Stimulated activated CD8-positive, alpha-beta memory T cell treated with anti-CD3 and anti-CD28 coated beads, Interleukin-7, amount 100 ng/mL, for 48 hours (primary cell): ENCODE measurements around the gene NKIRAS1.
"Not testable (repeated sequence)": the region's sequence is repeated elsewhere in the genome, so short reads cannot be mapped to it uniquely, and the experiment has no call there.

Experiments used
- DNase-seq, 2 donors: peaks; one replicate each; pipeline ENCODE4 v3.0.0-alpha.2; 2020; ENCODE audit warnings: low read depth in 1 of 2; ENCODE audit errors: extremely low read depth in 1 of 2

Gene NKIRAS1

DNA sequence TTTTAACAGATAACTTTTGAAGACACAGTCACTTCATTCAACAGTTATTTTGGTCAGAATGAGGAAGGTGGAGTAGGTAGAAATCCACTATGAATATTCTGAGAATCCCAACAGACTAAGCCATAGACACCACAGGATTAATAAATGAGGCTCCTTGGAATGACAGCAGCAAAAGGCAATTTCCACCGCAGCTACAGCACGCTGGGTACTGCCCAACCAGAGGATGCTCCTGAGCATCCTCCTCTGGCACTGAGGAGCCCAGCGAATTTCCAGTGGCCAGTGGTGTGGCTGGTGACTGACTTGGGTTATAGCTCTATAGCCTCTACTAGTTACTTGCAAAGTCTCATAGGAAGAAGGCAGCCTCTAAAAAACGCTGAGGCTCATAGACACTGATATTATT is 24.6 kb upstream of the NKIRAS1 start:
- DNase-seq: no peak

DNA sequence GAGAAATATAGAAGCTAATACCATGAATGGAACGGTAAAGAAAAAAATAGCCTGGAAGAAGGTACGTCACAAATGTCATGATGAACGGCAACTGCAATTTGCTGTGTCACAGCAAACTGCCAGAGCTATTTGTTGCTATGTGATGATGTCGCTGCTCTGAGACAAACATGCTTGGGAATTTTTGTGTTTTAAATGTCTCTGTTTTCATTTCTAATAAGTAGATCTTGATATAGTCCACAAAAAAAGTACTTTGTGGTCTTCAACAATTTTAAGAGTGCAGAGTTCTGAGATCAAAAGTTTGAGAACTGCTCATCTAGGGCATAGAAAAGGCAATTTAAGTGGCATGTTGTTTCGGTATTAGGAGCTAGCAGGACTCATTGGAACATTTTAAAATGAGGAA is 24.0 kb upstream of the NKIRAS1 start:
- no peak for DNase-seq

DNA sequence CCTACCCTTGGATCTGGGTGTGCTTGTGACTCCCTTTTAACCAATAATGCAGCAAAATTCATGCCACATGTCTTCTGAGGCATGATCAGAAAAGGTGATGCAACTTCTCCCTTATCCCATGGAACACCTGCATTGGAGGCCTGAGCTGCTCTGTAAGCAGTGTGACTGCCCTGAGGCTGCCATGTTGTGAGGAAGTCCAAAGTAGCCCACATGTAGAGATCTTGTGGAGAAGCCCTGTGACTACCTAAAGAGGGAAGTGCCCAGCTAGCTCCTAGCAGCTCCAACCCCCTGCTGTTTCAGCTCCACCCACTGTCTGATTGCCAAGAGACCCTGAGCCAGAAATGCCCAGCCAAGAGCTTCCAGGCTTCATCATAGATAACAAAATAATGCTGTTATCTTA is 21.9 kb upstream of the NKIRAS1 start:
- DNase-seq: no peak

DNA sequence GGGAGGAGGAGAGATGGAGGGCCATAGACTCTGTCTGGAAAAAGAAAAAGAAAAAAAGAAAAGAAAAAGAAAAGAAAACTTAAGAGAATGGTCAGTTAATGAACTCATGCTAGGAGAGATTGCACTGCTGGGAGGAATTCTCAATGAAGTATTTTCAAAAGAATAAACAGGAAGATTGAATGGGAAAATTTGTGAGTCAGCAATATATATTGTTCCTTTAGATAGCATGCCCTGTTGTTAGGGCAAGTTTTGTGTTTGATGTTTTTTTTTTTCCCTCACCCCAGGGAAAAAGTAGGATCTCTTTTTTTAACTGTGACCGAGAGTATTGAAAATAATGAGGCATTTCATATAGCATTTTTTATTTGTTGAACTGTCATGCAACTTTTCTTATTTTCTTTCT is 20.5 kb upstream of the NKIRAS1 start:
- no peak for DNase-seq

DNA sequence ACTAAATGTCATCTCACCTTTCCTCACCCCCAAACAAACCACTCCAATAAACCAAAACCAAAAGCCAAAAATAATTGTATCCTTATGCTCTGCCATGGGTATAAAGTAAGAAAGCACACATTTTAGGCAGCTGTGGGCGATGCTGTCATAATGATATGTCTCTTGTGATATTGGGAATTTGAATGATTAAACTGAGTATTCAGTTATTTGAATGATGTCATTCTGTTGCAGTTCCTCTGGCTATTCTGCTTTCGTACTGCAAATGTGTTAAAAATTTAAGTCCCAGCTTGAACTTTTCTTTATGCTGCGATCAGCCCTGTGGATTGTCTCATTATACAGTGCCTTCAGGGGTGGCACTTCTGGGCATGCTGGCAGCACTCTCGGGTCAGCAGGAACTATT is 17.5 kb upstream of the NKIRAS1 start:
- no peak for DNase-seq

DNA sequence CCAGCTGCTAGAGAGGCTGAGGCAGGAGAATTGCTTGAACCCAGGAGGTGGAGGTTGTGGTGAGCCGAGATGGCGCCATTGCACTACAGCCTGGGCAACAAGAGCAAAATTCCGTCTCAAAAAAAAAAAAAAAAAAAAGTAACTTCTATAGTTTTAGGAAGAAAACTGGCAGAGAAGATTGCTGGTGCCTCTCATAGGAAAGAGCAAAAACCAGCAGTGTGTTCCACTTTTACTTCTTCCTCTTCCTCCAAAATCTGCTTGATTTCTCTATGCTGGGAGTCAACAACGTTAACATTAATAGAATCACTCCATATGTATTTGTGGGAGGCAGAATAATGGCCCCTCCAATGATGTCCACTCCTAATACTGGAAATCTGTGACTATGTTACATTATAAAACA is 15.8 kb upstream of the NKIRAS1 start:
- no peak for DNase-seq

DNA sequence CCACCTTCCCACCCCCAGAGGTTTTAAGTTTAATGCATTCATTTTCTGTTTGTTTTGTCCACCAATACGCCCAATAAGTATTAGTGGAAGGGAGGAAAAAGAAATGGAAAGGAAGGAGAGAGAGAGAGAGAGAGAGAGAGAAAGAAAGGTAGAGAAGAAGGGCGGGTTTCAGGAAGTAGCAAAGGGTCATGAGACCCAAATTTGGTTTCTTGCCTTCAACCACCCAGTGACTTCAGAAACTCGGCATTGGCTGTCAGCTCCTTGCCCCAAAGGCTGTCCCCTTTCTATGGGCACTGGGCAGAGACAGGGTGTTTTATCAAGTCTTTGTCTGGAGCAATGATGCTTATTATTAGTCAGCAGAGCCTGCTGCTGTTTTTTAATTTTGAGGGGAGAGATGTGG is 14.8 kb upstream of the NKIRAS1 start:
- no peak for DNase-seq

DNA sequence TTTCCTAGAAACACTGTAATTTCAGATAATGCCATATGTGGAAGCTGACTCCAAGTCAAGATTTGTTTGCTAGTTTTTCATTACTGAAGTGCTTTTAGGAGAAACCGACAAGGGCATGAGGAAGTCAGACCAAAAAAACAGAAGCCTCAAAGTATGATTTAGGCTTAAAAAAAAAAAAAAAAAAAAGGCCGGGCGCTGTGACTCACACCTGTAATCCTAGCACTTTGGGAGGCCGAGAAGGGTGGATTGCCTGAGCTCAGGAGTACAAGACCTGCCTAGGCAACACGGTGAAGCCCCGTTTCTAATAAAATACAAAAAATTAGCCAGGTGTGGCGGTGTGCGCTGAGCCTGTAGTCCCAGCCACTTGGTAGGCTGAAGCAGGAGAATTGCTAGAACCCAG is 11.7 kb upstream of the NKIRAS1 start:
- no peak for DNase-seq

DNA sequence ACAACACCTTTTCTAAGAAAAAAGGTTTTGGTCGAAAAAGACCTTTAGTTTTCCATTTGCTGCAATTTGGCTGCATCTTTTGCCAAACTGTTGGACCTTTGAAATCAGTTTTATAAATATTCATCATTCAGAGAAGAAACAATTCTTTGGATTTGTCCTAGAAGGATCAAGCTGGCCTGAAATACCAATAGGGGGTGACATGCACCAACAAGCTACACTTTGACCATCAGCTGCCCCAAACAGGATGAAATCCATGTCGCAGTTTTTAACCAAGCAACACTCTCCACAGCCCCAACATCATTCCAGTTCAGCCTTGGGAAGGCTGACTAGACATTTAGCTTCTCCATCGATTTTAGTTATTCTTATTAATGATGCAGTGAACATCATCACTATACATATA is 9.9 kb upstream of the NKIRAS1 start:
- DNase-seq: no peak

DNA sequence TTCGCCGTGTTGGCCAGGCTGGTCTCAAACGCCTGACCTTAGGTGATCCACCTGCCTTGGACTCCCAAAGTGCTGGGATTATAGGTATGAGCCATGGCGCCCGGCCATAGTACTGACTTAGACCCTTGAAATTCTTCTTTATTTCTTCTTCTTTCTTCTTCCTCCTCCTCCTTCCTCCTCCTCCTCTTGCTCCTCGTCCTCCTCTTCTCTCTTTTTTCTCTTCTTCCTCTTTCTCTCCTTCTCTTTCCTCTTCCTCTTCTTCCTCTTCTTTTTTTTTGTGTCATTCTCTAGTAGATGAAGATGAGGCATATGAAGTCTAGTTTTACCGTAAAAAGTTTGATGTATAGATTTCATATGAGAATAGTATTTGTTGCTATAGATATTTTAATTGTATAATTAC is 9.5 kb upstream of the NKIRAS1 start:
- no peak for DNase-seq

DNA sequence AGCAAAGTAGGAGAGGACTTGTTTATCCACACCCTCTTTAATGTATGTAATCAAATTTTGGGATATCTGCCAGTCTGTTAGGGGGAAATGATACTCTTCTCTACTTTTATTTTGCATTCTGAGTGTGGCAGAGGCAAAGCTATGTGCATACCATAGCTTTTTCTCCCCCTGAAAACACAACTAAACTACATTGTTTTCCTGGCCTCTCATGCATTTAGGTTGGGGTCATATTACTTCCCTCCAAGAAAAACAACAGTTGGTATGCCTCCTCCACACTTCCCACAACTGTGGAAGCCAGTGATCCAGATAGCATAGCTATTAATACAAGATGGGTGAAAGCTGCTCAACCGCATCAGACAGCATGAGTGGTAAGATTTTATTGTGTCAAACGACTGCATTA is 7.0 kb upstream of the NKIRAS1 start:
- DNase-seq: no peak

DNA sequence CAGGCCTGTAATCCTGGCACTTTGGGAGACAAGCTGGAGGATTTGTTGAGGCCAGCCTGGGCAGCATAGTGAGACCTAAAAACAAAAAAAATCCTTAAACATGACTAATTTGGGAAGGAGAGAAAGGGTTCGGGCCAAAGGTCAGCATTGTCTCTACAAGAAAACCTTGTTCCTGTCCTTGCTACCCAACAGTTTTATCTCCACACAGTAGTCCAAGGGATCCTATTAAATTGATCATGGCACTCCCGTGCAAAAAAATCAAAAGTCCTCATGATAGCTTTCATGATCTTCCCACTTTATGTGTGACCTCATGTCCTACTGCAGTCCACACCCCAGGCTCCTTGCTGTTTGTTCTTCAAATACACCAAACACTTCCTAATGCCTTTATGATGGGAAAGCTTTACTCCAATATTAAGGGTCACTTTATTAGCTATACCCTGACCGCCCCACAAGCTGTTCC is 4.3 kb upstream of the NKIRAS1 start:
- no peak for DNase-seq

DNA sequence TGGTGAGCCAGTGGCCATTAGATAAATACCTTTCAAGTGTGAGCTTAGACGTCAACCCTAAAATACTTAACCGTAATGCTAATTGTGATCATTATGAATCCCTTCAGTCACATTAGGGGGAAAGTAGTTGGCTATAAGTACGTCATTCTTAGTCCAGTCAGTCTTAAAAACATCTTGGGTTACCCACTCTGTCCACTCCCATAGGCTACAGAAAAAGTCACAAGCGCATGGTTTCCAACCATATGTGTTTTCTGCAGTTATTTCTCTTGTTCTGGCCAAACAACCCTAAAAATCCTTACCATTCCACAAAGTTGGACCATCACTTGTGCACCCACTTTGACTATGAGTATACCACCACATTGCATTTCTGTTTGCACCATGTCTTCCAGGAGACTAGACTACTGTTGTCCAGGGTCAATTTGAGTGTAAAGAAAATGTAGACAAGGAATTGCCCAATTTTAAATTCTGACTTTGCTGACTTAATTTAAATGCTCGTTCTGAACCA is 3.4 kb upstream of the NKIRAS1 start:
- no peak for DNase-seq

DNA sequence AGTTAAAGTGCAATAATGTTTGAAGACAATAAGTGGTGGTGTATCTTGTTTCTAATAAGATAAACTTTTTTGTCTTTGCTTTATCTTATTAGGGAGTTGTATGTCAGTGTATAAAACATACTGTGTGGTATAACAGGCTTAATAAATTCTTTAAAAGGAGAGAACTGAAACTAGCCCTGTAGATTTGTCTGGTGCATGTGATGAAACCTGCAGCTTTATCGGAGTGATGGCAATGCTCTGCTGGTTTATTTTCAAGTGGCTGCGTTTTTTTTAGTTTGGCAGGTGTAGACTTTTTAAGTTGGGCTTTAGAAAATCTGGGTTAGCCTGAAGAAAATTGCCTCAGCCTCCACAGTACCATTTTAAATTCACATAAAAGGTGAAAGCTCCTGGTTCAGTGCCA is 2.8 kb upstream of the NKIRAS1 start:
- no peak for DNase-seq

DNA sequence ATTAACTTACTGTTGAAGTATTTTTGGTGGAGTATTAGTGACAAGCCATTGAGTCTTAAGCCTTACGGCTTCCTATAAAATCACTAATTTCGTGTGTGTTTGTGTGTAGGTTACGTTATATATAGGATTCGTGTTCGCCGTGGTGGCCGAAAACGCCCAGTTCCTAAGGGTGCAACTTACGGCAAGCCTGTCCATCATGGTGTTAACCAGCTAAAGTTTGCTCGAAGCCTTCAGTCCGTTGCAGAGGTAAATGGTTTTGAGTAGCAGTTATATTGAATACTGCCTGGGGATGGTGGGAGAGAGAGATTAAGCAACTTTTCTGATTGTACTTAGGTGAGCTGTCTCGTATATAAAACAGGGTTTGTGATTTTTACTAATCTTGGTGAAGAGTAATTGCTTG is 1.5 kb upstream of the NKIRAS1 start:
- not testable (repeated sequence) for DNase-seq

DNA sequence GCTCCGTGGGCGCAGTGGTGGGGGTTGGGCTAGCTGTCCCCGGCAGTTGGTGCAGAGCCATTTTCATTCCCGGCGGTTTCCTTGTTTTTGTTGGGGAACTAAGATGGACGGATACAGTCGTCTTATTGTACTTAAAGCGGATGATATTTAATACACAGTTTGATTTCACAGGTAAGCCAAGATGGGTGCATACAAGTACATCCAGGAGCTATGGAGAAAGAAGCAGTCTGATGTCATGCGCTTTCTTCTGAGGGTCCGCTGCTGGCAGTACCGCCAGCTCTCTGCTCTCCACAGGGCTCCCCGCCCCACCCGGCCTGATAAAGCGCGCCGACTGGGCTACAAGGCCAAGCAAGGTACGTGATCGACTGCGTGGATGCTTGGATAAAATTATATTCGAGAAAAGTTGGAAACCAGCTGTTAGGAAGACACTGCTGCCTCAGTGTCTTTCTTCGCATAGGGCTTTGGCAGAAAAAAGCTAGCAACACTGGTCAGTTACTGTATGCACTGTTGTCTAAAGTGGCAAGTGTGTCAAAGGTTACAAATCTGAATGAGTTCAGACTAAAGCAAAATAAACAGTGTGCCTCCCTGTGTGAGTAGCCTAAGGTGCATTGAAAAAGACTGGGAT is 1.0 kb upstream of the NKIRAS1 start:
- DNase-seq: not testable (repeated sequence)

DNA sequence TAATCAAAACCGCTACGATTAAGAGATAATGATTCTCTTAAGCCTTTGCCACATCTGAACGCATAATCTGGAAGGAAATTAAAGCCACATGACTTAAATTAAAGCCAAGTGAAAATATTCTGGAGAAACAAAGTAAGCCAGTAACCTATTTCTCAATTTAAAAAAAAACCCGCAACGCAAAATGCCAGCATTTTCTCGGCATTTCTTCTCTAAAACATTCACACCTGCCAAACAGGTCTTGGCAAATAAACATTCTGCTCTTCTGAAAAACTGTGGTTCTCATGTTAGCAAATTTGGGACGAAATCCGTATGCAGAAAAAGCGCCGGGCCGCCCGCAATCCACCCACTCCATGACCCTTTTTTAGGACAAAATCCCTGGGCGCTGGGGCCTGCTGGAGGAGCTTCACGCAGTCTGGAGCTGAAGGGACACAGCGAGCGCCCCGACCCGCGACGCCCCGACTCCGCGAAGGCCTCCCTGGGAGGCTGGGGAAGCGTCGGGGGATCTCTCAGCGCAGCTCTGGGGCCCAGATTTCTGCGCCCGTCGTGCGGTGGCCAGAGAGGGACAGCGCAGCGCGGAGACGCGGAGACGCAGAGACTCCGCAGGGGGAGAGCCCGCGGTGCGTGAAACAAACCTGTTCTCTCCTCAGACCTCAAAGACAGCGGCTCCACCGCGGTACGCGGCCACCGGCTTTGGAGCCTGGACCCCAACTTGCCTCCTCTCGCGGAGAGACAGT is 471 bp downstream of the NKIRAS1 start:
- peak in 1 of 2 donors; percentile 4 for DNase-seq

DNA sequence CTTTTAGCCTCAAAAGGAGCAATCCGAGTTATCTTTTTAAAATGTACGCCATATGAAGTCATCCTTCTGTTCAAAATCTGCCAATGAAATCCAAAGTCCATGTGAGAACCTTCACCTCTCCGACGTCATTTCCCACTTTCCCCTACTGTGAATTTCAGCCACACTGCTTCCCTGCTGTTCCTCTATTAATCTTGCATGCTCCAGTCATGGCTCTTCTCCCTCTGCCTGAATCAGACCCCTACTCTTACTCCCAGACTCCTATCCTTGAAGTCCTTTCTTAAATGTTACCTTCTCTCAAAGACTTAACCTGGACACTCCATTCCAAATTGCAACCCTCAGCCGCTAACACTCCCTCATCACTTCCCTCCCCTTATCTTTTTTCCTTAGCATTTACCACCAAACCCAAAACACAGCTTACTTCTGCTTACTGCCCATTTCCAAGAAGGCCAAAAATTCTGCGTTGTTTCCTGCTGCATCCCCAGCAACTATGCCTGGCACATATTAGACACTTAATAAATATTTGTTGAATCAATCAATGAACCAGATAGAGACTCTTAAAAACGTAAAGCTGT is 1.2 kb downstream of the NKIRAS1 start:
- no peak for DNase-seq

DNA sequence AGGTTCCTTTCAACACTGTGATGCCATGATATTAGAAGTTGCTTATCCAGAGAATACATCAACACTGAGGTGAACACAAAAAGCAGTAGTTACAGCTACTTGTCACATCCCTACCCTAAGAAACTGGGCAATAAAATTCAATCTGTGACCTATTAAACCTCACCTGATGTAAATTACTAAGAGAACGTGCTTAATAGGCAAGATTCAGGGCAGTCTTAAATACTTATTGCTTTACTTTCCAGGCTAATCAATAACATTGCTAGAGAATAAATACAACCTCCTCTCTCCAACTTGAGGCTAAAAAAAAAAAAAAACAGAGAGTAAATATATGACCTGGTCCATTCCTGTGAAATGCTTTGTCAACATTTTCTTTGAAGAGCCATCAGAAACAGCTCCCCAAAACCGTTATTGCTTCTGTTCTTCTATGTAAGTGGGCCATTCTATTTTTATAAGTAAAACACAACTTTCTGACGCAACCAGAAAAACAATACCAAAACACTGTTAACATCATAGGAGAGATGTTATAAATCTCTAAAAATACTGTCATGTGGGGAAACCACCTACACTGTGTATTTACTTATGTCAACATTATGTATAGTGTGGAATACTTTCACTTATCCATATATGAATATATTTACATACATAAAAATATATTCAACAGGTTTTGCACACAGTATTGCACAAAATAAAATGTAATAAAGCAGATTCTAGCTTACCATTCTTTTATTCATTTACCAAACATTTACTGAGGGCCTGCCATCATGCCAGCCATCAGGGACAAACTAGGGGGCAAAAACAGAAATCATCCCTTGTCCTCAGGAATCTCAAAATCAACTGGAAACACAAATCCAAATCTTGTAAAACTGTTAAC is 2.7 kb downstream of the NKIRAS1 start:
- DNase-seq: no peak

DNA sequence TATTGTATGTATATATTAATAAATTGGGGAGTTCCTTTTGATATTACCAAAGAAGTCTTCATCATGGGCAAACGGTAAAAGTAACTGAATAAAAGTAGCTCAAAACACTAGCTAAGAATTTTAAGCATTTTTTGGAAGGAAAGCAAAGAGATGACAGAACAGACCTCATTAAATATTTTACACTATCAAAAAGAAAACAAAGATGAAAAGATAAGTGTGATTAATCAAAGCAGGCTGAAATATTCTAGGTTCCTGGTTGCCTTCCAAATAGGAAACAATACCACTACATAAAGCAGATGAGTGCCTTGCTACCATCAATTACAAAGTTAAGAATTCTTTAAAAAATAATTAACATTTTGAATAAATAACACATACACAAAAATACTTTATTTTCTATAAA is 3.6 kb downstream of the NKIRAS1 start:
- no peak for DNase-seq

DNA sequence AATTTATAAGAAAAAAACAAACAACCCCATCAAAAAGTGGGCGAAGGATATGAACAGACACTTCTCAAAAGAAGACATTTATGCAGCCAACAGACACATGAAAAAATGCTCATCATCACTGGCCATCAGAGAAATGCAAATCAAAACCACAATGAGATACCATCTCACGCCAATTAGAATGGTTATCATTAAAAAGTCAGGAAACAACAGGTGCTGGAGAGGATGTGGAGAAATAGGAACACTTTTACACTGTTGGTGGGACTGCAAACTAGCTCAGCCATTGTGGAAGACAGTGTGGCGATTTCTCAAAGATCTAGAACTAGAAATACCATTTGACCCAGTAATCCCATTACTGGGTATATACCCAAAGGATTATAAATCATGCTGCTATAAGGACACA is 4.5 kb downstream of the NKIRAS1 start:
- DNase-seq: not testable (repeated sequence)
